ENCODE measurements around the gene RABL2A. TPM values are rescaled to one million over a fixed set of nuclear protein-coding genes. Genes with fewer than 3 reads are reported as not detected.
A peak's percentile ranks its signal among the peaks of the same experiment; 100 is the strongest.
"Not testable (repeated sequence)": the region's sequence is repeated elsewhere in the genome, so short reads cannot be mapped to it uniquely, and the experiment has no call there.

RABL2A gene
- total RNA-seq = 1 to 10 TPM; 9.2 TPM

DNA sequence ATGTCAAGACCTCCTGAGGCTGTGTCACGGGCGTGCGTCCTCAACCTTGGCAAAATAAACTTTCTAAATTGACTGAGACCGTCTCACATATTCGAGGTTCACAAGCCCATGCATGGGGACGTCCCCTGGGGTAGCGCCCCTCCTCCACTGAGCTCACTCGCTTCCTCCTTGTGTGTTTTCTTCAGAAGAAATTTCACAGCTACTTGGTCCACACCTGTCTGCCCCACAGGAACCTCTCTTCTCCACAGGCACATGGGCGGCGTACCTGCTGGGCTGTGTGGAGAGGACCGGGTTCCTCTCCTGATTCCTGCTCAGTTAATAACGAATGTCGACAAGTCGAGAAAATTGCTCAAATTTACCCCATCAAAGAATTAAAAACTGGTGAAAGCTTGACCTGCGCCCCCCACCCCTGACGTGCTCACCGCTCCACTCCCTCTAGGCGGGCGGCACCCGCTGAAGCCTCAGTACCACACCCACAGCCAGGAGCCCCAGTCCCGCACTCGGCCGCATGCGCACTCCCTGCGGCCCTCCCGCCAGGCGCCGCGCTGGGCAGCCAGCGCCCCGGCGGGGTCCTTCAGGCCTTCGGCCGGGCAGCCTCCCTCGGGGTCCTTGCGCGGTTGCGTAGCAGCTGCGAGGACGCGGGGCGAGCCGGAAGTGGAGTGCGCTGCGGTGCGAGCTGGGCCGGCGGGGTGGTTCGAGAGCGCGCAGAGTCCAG is at the start of gene RABL2A:
TSS of gene RABL2A (plus strand) at position 651 of the 715 bp plus-strand sequence. CDS start 1,341 bp downstream, outside the sequence.
- peak; percentile 84 for DNase-seq
- H3K27me3 Mint-ChIP-seq (ENCODE audit: low read depth); CTCF ChIA-PET; H3K36me3 Mint-ChIP-seq (ENCODE audit: low read depth); intact Hi-C loops (cut with micrococcal nuclease); H3K9me3 Mint-ChIP-seq: not testable (repeated sequence)
- peak within 1 kb of the TSS; percentile 80 for H3K4me3 Mint-ChIP-seq
- H3K4me1 Mint-ChIP-seq (ENCODE audit: low read depth) = peaks cover 12% of the 10 kb centered on the region
- peak within 1 kb of the TSS; percentile 69 for H3K27ac Mint-ChIP-seq

- H3K36me3 Mint-ChIP-seq (ENCODE audit: low read depth); H3K4me3 Mint-ChIP-seq; H3K4me1 Mint-ChIP-seq (ENCODE audit: low read depth); CTCF ChIA-PET; DNase-seq; intact Hi-C loops (cut with micrococcal nuclease); H3K27me3 Mint-ChIP-seq (ENCODE audit: low read depth); H3K9me3 Mint-ChIP-seq; H3K27ac Mint-ChIP-seq: not testable (repeated sequence)
Measured at GRCh38 chr2:113578508-113578907, 48.6 kb upstream of the RABL2A start.

GRCh38 chr2:113582473-113582872 is 44.6 kb upstream of the RABL2A start:
- H3K27me3 Mint-ChIP-seq (ENCODE audit: low read depth); H3K9me3 Mint-ChIP-seq; H3K27ac Mint-ChIP-seq; H3K36me3 Mint-ChIP-seq (ENCODE audit: low read depth); DNase-seq; intact Hi-C loops (cut with micrococcal nuclease): not testable (repeated sequence)
- CTCF ChIA-PET = interaction anchor here (1.2 kb wide), 1 partner anchor 22 kb away, joined by 3 read pairs; no protein-coding TSS in a partner anchor
- peak overlapping the region; percentile 62 for H3K4me3 Mint-ChIP-seq
- peaks cover 15% of the 10 kb centered on the region for H3K4me1 Mint-ChIP-seq (ENCODE audit: low read depth)

DNA sequence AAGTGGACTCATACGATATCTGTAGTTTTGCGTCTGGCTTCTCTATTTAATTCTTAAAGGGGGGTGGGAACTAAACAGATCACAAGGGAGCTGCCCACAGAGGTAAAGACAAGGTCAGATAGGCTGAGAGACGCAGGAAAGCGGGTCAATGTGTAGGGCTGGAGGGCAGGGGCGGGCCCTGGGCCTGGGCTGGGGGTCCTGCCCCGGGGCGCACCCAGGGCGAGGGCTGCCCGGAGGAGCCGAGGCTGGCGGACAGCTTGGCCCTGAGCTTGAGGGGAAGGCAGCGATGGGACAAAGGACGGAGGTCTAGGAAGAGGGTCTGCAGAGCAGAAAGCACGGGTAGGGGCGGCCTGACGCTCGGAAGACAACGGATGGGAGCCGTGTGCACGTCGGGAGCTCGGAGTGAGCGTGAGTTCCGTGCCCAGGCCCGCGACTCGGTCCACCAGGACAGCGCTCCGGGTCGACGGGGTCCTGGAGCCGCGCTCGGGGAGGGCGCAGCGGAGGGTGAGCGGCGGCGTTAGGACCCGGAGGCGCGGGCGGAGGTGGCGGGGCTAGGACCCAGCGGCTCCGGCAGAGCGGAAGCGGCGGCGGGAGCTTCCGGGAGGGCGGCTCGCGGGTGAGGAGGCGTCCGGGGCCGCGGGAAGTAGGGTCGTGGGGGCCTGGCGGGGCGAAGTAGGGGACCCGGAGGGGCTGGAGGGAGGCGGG is 43.4 kb upstream of the RABL2A start:
- H3K27me3 Mint-ChIP-seq (ENCODE audit: low read depth); H3K9me3 Mint-ChIP-seq; intact Hi-C loops (cut with micrococcal nuclease); H3K36me3 Mint-ChIP-seq (ENCODE audit: low read depth): not testable (repeated sequence)
- Mint-ChIP-seq H3K4me1 (ENCODE audit: low read depth) (peaks cover 15% of the 10 kb centered on the region), H3K4me3 (peak overlapping the region; percentile 94), H3K27ac (peak overlapping the region; percentile 72)
- CTCF ChIA-PET = interaction anchor here (0.6 to 1.2 kb wide), 4 partner anchors 21 to 769 kb away, joined by 3 read pairs; no protein-coding TSS in a partner anchor
- DNase-seq = peak; percentile 78

- peak; percentile 32 for DNase-seq
- H3K36me3 Mint-ChIP-seq (ENCODE audit: low read depth); H3K9me3 Mint-ChIP-seq; H3K27me3 Mint-ChIP-seq (ENCODE audit: low read depth); intact Hi-C loops (cut with micrococcal nuclease): not testable (repeated sequence)
- H3K4me3 Mint-ChIP-seq = peak overlapping the region; percentile 70
- H3K4me1 Mint-ChIP-seq (ENCODE audit: low read depth) = peaks cover 15% of the 10 kb centered on the region
- H3K27ac Mint-ChIP-seq = peak overlapping the region; percentile 46
- CTCF ChIA-PET = interaction anchor here (0.6 kb wide), 2 partner anchors 117 to 170 kb away, joined by 3 read pairs; no protein-coding TSS in a partner anchor
Measured at GRCh38 chr2:113584311-113585092, 42.6 kb upstream of the RABL2A start.

DNA sequence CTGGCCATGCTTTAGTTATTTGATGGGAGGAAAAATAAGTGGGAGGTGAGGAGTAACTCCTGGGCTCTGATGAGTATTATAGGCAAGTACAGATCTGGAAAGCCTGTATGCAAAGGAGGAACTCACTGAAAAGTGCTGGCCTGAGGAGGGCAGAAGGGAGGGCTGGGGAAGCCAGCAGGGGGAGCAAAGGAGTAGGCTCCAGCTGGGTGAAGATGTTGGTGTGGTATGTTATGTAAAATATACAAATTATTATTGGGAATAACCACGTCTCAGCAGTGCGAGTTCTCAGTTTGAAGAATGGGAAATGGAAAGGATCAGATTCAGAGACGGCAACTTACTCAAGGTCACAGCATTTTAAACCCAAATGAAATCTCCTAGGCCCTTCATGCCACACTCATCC is 39.9 kb upstream of the RABL2A start:
- H3K27me3 Mint-ChIP-seq (ENCODE audit: low read depth); H3K36me3 Mint-ChIP-seq (ENCODE audit: low read depth); intact Hi-C loops (cut with micrococcal nuclease); CTCF ChIA-PET; H3K4me3 Mint-ChIP-seq; H3K27ac Mint-ChIP-seq; H3K9me3 Mint-ChIP-seq: not testable (repeated sequence)
- peaks cover 23% of the 10 kb centered on the region for H3K4me1 Mint-ChIP-seq (ENCODE audit: low read depth)
- peak; percentile 75 for DNase-seq

DNA sequence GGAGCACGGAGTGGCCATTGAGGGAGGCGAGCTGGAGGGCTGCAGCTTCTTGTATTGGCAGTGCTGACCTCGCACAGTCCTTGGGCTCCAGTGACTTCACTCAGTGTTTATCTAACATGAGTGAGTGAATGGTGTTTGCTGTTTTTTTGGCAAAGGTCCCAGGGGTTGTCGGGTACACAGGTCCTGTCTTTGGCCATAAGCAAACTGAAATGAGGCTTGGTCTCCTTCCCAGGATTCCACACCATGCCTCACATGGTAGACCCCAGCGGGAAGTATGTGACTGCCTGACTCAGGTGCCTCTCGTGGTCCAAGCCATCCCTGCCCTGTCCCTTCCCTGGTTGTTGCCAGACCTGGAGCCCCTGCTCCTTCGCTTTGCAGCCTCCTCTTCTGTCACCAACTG is 37.5 kb upstream of the RABL2A start:
- H3K36me3 Mint-ChIP-seq (ENCODE audit: low read depth); intact Hi-C loops (cut with micrococcal nuclease); H3K4me3 Mint-ChIP-seq; H3K27ac Mint-ChIP-seq; H3K9me3 Mint-ChIP-seq; H3K27me3 Mint-ChIP-seq (ENCODE audit: low read depth); CTCF ChIA-PET; DNase-seq: not testable (repeated sequence)
- peaks cover 20% of the 10 kb centered on the region for H3K4me1 Mint-ChIP-seq (ENCODE audit: low read depth)

GRCh38 chr2:113591926-113592325 is 35.1 kb upstream of the RABL2A start:
- H3K27me3 Mint-ChIP-seq (ENCODE audit: low read depth); H3K9me3 Mint-ChIP-seq; H3K4me3 Mint-ChIP-seq; CTCF ChIA-PET; intact Hi-C loops (cut with micrococcal nuclease); H3K36me3 Mint-ChIP-seq (ENCODE audit: low read depth): not testable (repeated sequence)
- Mint-ChIP-seq H3K4me1 (ENCODE audit: low read depth) (peaks cover 13% of the 10 kb centered on the region), H3K27ac (peak overlapping the region; percentile 0)
- DNase-seq = peak; percentile 40

GRCh38 chr2:113593280-113593679 is 33.8 kb upstream of the RABL2A start:
- H3K4me3 Mint-ChIP-seq; DNase-seq; CTCF ChIA-PET; H3K9me3 Mint-ChIP-seq; H3K4me1 Mint-ChIP-seq (ENCODE audit: low read depth); intact Hi-C loops (cut with micrococcal nuclease); H3K36me3 Mint-ChIP-seq (ENCODE audit: low read depth); H3K27me3 Mint-ChIP-seq (ENCODE audit: low read depth); H3K27ac Mint-ChIP-seq: not testable (repeated sequence)

- DNase-seq; CTCF ChIA-PET; H3K27me3 Mint-ChIP-seq (ENCODE audit: low read depth): not testable (repeated sequence)
Measured at GRCh38 chr2:113595725-113596124, 31.3 kb upstream of the RABL2A start.

DNA sequence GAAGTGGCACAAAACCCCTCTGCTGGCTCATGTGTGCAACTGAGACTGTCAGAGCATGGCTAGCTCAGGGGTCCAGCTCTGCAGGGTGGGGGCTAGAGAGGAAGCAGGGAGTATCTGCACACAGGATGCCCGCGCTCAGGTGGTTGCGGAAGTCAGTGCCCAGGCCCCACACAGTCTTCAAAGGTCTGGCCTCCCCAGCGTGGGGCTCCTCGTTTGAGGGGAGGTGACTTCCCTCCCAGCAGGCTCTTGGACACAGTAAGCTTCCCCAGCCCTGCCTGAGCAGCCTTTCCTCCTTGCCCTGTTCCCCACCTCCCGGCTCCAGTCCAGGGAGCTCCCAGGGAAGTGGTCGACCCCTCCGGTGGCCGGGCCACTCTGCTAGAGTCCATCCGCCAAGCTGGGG is 29.9 kb upstream of the RABL2A start:
- H3K4me1 Mint-ChIP-seq (ENCODE audit: low read depth); H3K27me3 Mint-ChIP-seq (ENCODE audit: low read depth); H3K27ac Mint-ChIP-seq; H3K36me3 Mint-ChIP-seq (ENCODE audit: low read depth); H3K9me3 Mint-ChIP-seq; CTCF ChIA-PET; H3K4me3 Mint-ChIP-seq; DNase-seq; intact Hi-C loops (cut with micrococcal nuclease): not testable (repeated sequence)

More at GRCh38 chr2:113595725-113596124, 31.3 kb upstream of the RABL2A start:
- H3K4me1 Mint-ChIP-seq (ENCODE audit: low read depth); H3K27ac Mint-ChIP-seq; H3K36me3 Mint-ChIP-seq (ENCODE audit: low read depth); H3K4me3 Mint-ChIP-seq; H3K9me3 Mint-ChIP-seq; intact Hi-C loops (cut with micrococcal nuclease): not testable (repeated sequence)

GRCh38 chr2:113597572-113597971 is 29.5 kb upstream of the RABL2A start:
- H3K36me3 Mint-ChIP-seq (ENCODE audit: low read depth); CTCF ChIA-PET; H3K27me3 Mint-ChIP-seq (ENCODE audit: low read depth): not testable (repeated sequence)

More at GRCh38 chr2:113597572-113597971, 29.5 kb upstream of the RABL2A start:
- H3K4me3 Mint-ChIP-seq; H3K9me3 Mint-ChIP-seq; H3K4me1 Mint-ChIP-seq (ENCODE audit: low read depth); intact Hi-C loops (cut with micrococcal nuclease); DNase-seq; H3K27ac Mint-ChIP-seq: not testable (repeated sequence)

Measured in activated naive CD4-positive, alpha-beta T cell treated with anti-CD3 and anti-CD28 coated beads for 36 hours (primary cell).